NCI-H1092 treated with DMSO at 0.1 percent for 48 hours (cell line): Measurements from ENCODE around the gene SAG.
"Not testable (repeated sequence)": the region's sequence is repeated elsewhere in the genome, so short reads cannot be mapped to it uniquely, and the experiment has no call there.

ENCODE experiments used
- DNase-seq: peaks from one replicate; lab custom pipeline; 2025; lab: John Stamatoyannopoulos, UW

SAG gene

GRCh38 chr2:233356546-233357308 lies 49.1 kb downstream of the SAG start:
- no peak for DNase-seq

DNA sequence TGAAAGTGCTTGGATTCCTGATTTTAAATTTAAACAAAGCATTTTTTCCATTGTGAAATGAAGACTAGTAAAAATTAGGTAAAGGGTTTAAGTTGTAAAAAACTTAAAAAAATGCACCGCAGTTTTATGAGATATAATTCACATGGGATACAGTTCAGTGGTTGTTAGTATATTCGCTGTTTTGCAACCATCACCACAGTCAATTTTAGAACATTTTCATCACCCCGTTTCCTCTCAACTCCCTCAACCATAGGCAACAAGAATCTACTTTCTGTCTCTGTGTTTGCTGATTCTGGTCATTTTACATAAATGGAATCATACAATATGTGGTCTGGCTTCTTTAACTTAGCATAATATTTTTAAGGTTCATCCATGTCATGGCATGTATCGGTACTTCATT lies 50.7 kb downstream of the SAG start:
- no peak for DNase-seq

- no peak for DNase-seq
Measured at GRCh38 chr2:233358947-233359346, 51.3 kb downstream of the SAG start.

DNA sequence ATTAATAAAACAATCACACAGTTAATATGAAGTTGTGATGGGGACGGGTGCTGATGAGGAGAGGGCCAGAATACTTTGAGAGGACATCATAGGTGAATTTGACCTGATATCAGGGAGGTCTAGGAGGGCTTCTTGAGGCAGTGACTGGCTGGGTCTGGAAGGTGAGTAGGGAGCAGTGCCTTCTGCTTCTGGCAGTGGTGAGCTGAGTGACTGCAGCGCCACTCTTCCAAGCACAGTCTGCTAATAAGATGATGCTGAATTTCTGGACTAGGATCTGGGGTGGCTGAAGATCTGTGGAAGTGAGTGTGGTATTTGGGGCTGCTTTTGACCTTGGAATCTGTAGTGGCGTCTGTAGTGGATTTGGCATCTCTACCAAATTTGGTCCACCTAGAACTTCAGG lies 52.2 kb downstream of the SAG start:
- no peak for DNase-seq

DNA sequence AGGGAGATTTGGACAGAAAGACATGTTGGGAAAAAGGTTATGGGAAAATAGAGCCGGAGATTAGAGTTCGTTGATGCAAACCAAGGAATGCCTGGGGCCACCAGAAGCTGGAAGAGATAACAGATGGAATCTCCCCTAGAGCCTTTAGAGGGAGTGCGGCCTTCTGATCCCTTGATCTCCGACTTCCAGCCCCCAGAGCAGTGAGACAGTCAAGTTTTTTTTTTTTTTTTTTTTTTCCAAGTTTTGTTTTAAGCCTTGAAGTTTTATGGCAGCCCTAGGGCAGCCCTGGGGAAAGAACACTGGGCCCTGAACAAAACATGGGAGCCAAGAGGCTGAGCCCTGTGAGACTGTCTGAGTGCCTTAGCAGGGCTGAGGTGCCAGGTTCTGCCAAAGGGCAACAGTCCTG lies 53.2 kb downstream of the SAG start:
- DNase-seq = no peak

- DNase-seq = no peak
Measured at GRCh38 chr2:233361297-233361696, 53.7 kb downstream of the SAG start.

- DNase-seq = no peak
Measured at GRCh38 chr2:233362742-233363141, 55.1 kb downstream of the SAG start.

DNA sequence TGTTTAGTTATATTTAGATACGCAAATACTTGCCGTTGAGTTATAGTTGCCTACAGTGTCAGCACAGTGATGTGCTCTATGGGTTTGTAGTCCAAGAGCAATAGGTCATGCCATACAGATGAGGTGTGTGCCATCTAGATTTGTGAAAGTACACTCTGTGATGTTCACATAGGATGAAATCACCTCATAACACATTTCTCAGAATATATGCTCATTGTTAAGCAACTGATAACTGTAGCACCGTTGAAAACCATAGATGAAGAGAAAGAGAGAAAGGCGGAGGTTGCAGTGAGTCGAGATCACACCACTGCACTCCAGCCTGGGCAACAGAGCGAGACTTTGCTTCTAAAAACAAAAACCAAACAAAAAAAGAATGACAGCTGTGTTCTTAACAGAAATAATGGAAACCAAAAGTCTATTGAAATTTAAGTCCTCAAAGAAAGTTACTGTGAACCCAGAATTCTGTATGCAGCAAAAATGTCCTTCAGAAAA lies 56.2 kb downstream of the SAG start:
- no peak for DNase-seq

DNA sequence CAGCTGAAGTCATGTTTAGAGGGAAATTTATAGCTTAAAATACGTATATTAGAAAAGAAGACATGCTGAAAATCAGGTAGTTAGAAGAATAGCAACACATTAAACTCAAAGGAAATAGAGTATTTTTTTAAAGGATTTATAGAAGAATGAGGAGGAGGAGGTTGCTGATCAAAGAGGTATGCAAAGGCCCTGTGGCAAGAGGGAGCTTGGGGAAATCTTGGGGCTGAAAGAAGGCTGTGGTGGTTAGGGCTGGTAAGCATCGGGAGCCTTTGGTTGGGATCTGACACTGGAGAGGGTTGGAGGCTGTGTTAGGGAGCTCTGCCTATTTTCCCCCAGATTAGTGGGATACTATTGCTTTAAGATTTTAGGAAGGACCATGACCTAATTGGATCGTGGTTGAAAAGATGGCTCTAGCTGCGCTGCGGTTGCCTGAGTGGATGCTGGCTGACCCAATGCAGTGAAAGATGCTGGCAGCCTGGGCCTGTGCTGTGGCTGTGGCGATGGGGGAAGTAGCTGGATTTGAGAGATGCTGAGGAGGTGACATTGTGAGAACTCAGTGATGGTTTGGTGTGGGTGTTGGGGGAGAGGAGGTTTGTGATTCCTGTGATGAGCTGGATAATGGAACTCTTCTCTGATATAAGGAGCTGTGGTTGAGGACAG lies 58.4 kb downstream of the SAG start:
- no peak for DNase-seq

- no peak for DNase-seq
Measured at GRCh38 chr2:233367586-233367985, 60.0 kb downstream of the SAG start.

DNA sequence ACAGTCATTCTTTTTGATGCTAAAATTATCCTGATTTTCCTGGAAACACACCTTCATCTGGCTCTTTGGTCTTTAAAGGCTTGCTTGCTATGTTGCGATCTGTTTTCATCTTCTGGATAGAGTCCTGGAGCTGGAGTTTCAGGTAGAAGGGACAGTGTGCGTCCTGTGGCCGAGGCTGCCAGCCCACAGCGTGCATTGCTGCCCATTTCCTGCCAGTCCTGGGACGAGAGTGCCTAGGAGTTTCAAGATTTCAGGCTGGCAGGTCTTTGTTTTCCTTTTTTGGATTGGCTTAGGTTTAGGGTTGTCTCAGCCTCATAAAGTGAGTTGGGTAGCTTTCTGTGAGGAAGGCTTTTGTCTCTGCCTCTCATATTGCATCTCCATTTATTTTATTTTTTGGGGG lies 61.1 kb downstream of the SAG start:
- no peak for DNase-seq

DNA sequence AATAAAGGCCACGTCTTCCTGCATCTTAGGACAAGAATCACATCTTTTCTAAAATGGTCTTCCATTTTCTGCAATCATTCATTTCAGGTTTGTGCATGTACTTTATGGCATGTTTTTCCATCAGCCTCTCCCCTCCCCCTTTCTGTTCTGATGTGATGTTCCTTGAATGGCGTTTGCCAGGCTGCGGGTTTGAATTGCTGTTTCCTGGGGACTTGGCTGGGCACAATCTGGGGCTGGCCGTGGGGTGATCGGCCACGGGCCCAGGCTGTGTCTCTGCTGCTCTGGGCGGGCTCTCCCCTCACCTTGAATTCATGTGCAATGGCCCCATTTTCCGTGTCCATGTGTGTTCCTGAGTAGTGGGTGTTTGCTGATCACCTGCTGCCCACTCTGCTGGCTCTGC lies 61.8 kb downstream of the SAG start:
- no peak for DNase-seq

- DNase-seq = no peak
Measured at GRCh38 chr2:233369897-233370685, 62.5 kb downstream of the SAG start.

- no peak for DNase-seq
Measured at GRCh38 chr2:233371641-233372040, 64.0 kb downstream of the SAG start.

GRCh38 chr2:233372855-233373254 lies 65.2 kb downstream of the SAG start:
- DNase-seq = no peak

- DNase-seq = no peak
Measured at GRCh38 chr2:233373316-233373715, 65.7 kb downstream of the SAG start.

DNA sequence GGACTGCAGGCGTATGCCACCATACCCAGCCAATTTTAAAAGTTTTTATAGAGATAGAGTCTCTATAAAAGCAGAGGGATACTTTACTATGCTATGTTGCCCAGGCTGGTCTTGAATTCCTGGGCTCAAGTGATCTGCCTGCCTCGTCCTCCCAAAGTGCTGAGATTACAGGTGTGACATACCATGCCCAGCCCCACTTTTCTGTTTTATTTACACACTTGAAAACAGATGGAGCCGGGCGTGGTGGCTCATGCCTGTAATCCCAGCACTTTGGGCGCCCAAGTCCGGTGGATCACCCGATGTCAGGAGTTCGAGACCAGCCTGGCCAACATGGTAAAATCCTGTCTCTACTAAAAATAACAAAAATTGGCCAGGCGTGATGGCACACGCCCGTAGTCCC lies 67.2 kb downstream of the SAG start:
- DNase-seq = not testable (repeated sequence)

DNA sequence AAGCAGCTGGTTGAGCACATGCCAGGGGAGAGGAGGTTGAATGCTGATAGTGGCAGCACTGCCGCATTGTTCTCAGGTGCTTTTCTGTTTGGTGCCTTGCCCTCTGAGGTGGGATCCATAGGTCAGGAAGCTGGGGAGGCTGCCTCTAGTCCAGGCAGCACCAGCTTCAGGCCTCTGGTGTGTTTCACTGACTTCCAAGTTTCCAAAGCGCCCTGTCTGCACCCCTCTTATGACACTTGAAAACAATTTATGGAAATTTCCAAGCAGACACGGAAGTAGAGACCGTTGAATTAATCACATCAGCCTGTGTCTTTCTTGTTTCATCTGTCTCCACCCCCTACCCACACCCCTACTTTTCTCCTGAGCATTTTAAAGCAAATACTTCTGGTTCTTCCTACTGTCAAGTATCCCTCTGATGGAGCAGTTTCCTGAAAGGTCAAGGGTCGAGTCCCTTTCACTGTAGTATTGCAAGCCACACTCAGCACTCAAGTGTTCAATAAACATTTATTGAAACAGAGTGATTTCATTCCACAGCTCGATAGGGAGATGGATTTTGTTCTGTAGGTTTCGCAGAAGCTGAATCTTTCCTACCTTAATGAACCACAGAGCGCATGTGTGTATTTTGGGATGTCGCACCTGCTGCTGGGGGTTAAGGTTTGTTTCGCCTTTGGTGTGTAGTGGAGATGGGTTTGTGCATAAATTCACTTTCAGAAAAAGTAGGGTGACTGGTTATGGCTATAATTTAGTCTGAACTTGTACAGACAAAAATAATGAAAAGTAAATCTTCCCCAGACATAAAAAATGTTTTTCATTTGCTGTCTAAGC lies 68.1 kb downstream of the SAG start:
- no peak for DNase-seq

- DNase-seq = no peak
Measured at GRCh38 chr2:233379034-233379433, 71.4 kb downstream of the SAG start.

GRCh38 chr2:233379441-233379840 lies 71.8 kb downstream of the SAG start:
- no peak for DNase-seq

DNA sequence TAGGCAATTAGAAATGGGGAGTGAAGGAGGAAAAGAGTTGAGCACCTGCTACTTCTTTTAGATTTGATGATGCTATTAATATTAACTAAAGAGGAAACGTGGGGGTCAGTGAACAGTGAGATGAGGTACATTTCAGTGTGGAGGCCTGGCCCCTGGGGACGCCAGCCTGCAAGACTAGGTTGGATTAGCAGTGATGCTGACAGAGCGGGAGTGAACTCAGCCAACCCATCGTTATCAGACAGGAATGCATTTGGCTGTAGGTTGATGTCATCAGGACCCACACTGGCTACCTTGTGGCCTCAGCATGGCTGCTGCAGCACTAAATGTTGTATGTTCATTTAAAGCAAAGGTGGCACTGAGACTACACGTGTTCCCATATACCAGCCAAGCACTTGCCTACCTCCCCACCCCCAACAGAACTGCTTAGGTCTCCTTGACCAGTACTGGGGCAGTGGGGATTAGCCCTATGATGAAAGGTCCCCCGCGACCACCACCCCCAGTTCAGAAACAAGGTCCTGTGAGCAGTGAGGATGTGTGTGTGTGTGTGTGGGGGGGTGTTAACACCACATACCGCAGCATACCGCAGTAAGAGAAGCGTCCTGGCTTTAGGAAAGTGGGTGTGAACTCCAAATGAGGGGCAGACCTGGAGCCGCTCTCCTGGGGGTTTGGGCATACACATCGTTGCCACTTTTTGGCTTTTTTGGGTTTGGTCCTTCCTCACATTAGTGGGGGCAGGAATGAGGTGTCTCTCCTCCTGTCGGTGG lies 72.7 kb downstream of the SAG start:
- DNase-seq = no peak
